ENCODE results near the gene NAV2.
A peak's percentile ranks its signal among the peaks of the same experiment; 100 is the strongest.

Gene NAV2

GRCh38 chr11:19931771-19932369, 219.2 kb downstream of the NAV2 start:
- Mint-ChIP-seq H3K27me3 (peaks cover 11% of the 10 kb centered on the region), H3K36me3 (no peaks in the 10 kb centered on the region), H3K4me1 (no peaks in the 10 kb centered on the region), H3K9me3 (no peaks in the 10 kb centered on the region), H3K27ac (no peak overlapping the region), H3K4me3 (no peak overlapping the region)
- DNase-seq (ENCODE audit: low spot score in 2 of 2) = no peak
- no peak for ATAC-seq (ENCODE audit: low read depth)

GRCh38 chr11:19933132-19933735, 220.6 kb downstream of the NAV2 start:
- Mint-ChIP-seq H3K27me3 (peaks cover 15% of the 10 kb centered on the region), H3K4me3 (no peak overlapping the region), H3K27ac (no peak overlapping the region), H3K4me1 (peaks cover 5% of the 10 kb centered on the region), H3K36me3 (no peaks in the 10 kb centered on the region), H3K9me3 (peaks cover 2% of the 10 kb centered on the region)
- ATAC-seq (ENCODE audit: low read depth) (no peak), DNase-seq (ENCODE audit: low spot score in 2 of 2) (no peak)

- DNase-seq (ENCODE audit: low spot score in 2 of 2) (no peak), ATAC-seq (ENCODE audit: low read depth) (no peak)
- H3K27ac Mint-ChIP-seq = no peak overlapping the region
- H3K4me3 Mint-ChIP-seq = no peak overlapping the region
- H3K36me3 Mint-ChIP-seq = no peaks in the 10 kb centered on the region
- H3K27me3 Mint-ChIP-seq = peaks cover 15% of the 10 kb centered on the region
- H3K9me3 Mint-ChIP-seq = peaks cover 2% of the 10 kb centered on the region
- H3K4me1 Mint-ChIP-seq = peaks cover 10% of the 10 kb centered on the region
Observed at GRCh38 chr11:19933801-19934488, 221.3 kb downstream of the NAV2 start.

GRCh38 chr11:19934828-19935259, 222.2 kb downstream of the NAV2 start:
- ATAC-seq (ENCODE audit: low read depth) = no peak
- no peak overlapping the region for H3K27ac Mint-ChIP-seq
- no peak overlapping the region for H3K4me3 Mint-ChIP-seq
- no peak for DNase-seq (ENCODE audit: low spot score in 2 of 2)
- H3K9me3 Mint-ChIP-seq = peaks cover 2% of the 10 kb centered on the region
- no peaks in the 10 kb centered on the region for H3K36me3 Mint-ChIP-seq
- peaks cover 17% of the 10 kb centered on the region for H3K27me3 Mint-ChIP-seq
- H3K4me1 Mint-ChIP-seq = peaks cover 17% of the 10 kb centered on the region

GRCh38 chr11:19935507-19935906, 222.9 kb downstream of the NAV2 start:
- Mint-ChIP-seq H3K27me3 (peaks cover 19% of the 10 kb centered on the region), H3K4me1 (peaks cover 17% of the 10 kb centered on the region), H3K4me3 (no peak overlapping the region), H3K27ac (no peak overlapping the region), H3K36me3 (no peaks in the 10 kb centered on the region), H3K9me3 (peaks cover 2% of the 10 kb centered on the region)
- no peak for ATAC-seq (ENCODE audit: low read depth)
- no peak for DNase-seq (ENCODE audit: low spot score in 2 of 2)

GRCh38 chr11:19936461-19936860, 223.8 kb downstream of the NAV2 start:
- no peaks in the 10 kb centered on the region for H3K36me3 Mint-ChIP-seq
- no peak overlapping the region for H3K4me3 Mint-ChIP-seq
- H3K4me1 Mint-ChIP-seq = peaks cover 17% of the 10 kb centered on the region
- H3K27ac Mint-ChIP-seq = no peak overlapping the region
- peaks cover 2% of the 10 kb centered on the region for H3K9me3 Mint-ChIP-seq
- DNase-seq (ENCODE audit: low spot score in 2 of 2) = no peak
- no peak for ATAC-seq (ENCODE audit: low read depth)
- H3K27me3 Mint-ChIP-seq = peaks cover 20% of the 10 kb centered on the region

- peak overlapping the region; percentile 3 for H3K27ac Mint-ChIP-seq
- no peaks in the 10 kb centered on the region for H3K36me3 Mint-ChIP-seq
- peak in 1 of 2 donors; percentile 19 for DNase-seq (ENCODE audit: low spot score in 2 of 2)
- peak; percentile 39 for ATAC-seq (ENCODE audit: low read depth)
- peaks cover 2% of the 10 kb centered on the region for H3K9me3 Mint-ChIP-seq
- peaks cover 16% of the 10 kb centered on the region for H3K27me3 Mint-ChIP-seq
- no peak overlapping the region for H3K4me3 Mint-ChIP-seq
- H3K4me1 Mint-ChIP-seq = peaks cover 17% of the 10 kb centered on the region
Observed at GRCh38 chr11:19938169-19938856, 225.7 kb downstream of the NAV2 start.

- H3K4me1 Mint-ChIP-seq = peaks cover 17% of the 10 kb centered on the region
- peaks cover 15% of the 10 kb centered on the region for H3K27me3 Mint-ChIP-seq
- H3K27ac Mint-ChIP-seq = no peak overlapping the region
- no peak overlapping the region for H3K4me3 Mint-ChIP-seq
- no peaks in the 10 kb centered on the region for H3K36me3 Mint-ChIP-seq
- DNase-seq (ENCODE audit: low spot score in 2 of 2) (peak in 1 of 2 donors; percentile 11), ATAC-seq (ENCODE audit: low read depth) (peak; percentile 91)
- H3K9me3 Mint-ChIP-seq = peaks cover 2% of the 10 kb centered on the region
Observed at GRCh38 chr11:19938866-19939265, 226.2 kb downstream of the NAV2 start.

- no peak overlapping the region for H3K4me3 Mint-ChIP-seq
- peaks cover 17% of the 10 kb centered on the region for H3K4me1 Mint-ChIP-seq
- H3K27me3 Mint-ChIP-seq = peaks cover 15% of the 10 kb centered on the region
- no peak for DNase-seq (ENCODE audit: low spot score in 2 of 2)
- H3K9me3 Mint-ChIP-seq = peaks cover 2% of the 10 kb centered on the region
- no peaks in the 10 kb centered on the region for H3K36me3 Mint-ChIP-seq
- no peak for ATAC-seq (ENCODE audit: low read depth)
- no peak overlapping the region for H3K27ac Mint-ChIP-seq
Observed at GRCh38 chr11:19939415-19939929, 226.8 kb downstream of the NAV2 start.

- DNase-seq (ENCODE audit: low spot score in 2 of 2) = no peak
- H3K27ac Mint-ChIP-seq = no peak overlapping the region
Observed at GRCh38 chr11:19940831-19941230, 228.2 kb downstream of the NAV2 start.

GRCh38 chr11:19946681-19947080, 234.0 kb downstream of the NAV2 start:
- Mint-ChIP-seq H3K9me3 (no peaks in the 10 kb centered on the region), H3K27ac (no peak overlapping the region)
- no peak for DNase-seq (ENCODE audit: low spot score in 2 of 2)

More at GRCh38 chr11:19940831-19941230, 228.2 kb downstream of the NAV2 start:
- peaks cover 2% of the 10 kb centered on the region for H3K9me3 Mint-ChIP-seq
- peaks cover 25% of the 10 kb centered on the region for H3K27me3 Mint-ChIP-seq
- no peak for ATAC-seq (ENCODE audit: low read depth)
- peaks cover 17% of the 10 kb centered on the region for H3K4me1 Mint-ChIP-seq
- no peak overlapping the region for H3K4me3 Mint-ChIP-seq
- H3K36me3 Mint-ChIP-seq = peaks cover 5% of the 10 kb centered on the region

GRCh38 chr11:19947537-19948114, 235.0 kb downstream of the NAV2 start:
- H3K27me3 Mint-ChIP-seq = peaks cover 22% of the 10 kb centered on the region
- peaks cover 5% of the 10 kb centered on the region for H3K36me3 Mint-ChIP-seq
- no peak overlapping the region for H3K4me3 Mint-ChIP-seq
- no peaks in the 10 kb centered on the region for H3K9me3 Mint-ChIP-seq
- H3K4me1 Mint-ChIP-seq = peaks cover 5% of the 10 kb centered on the region
- DNase-seq (ENCODE audit: low spot score in 2 of 2) = no peak
- H3K27ac Mint-ChIP-seq = no peak overlapping the region
- no peak for ATAC-seq (ENCODE audit: low read depth)

More at GRCh38 chr11:19946681-19947080, 234.0 kb downstream of the NAV2 start:
- ATAC-seq (ENCODE audit: low read depth) = no peak
- H3K4me1 Mint-ChIP-seq = peaks cover 2% of the 10 kb centered on the region
- no peak overlapping the region for H3K4me3 Mint-ChIP-seq
- peaks cover 22% of the 10 kb centered on the region for H3K27me3 Mint-ChIP-seq
- peaks cover 5% of the 10 kb centered on the region for H3K36me3 Mint-ChIP-seq

GRCh38 chr11:19949606-19950005, 237.0 kb downstream of the NAV2 start:
- peaks cover 4% of the 10 kb centered on the region for H3K36me3 Mint-ChIP-seq
- peaks cover 20% of the 10 kb centered on the region for H3K27me3 Mint-ChIP-seq
- no peak for DNase-seq (ENCODE audit: low spot score in 2 of 2)

More at GRCh38 chr11:19949606-19950005, 237.0 kb downstream of the NAV2 start:
- Mint-ChIP-seq H3K4me1 (peaks cover 5% of the 10 kb centered on the region), H3K27ac (no peak overlapping the region), H3K9me3 (no peaks in the 10 kb centered on the region), H3K4me3 (no peak overlapping the region)
- no peak for ATAC-seq (ENCODE audit: low read depth)

Measured in memory B cell (primary cell).